Measurements from ENCODE around the gene IL2. TPM values are rescaled to one million over a fixed set of nuclear protein-coding genes. Genes with fewer than 3 reads are reported as not detected.

The IL2 gene
- total RNA-seq, 6 experiments from 2014 or later, result not detected

DNA sequence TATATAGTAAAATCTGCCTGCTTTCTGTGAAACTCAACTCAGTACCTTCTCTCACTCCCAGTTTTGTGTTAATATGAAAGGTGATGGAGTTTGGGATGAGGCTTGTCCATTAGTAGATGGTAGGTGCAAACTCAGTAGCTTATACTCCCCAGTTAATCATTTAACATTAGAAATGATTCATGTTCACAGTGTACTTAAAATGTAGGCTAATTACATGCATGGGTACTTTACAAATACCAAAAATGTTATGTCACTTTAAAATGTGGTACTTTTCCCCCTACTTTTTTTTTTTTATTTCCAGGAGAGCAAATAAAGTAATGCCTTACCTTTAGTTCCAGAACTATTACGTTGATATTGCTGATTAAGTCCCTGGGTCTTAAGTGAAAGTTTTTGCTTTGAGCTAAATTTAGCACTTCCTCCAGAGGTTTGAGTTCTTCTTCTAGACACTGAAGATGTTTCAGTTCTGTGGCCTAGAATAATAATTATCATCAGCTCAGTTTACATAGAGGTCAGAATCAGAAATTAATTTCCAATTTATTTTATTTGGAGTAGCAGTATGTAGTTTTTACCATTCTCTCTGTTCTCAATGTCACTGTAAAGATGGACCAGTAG lies 3.0 kb downstream of the IL2 start:
- TF ChIP-seq POLR2A (IDR thresholded peaks at IDR 0.05), result no peak
- TF ChIP-seq, protein P1, sequence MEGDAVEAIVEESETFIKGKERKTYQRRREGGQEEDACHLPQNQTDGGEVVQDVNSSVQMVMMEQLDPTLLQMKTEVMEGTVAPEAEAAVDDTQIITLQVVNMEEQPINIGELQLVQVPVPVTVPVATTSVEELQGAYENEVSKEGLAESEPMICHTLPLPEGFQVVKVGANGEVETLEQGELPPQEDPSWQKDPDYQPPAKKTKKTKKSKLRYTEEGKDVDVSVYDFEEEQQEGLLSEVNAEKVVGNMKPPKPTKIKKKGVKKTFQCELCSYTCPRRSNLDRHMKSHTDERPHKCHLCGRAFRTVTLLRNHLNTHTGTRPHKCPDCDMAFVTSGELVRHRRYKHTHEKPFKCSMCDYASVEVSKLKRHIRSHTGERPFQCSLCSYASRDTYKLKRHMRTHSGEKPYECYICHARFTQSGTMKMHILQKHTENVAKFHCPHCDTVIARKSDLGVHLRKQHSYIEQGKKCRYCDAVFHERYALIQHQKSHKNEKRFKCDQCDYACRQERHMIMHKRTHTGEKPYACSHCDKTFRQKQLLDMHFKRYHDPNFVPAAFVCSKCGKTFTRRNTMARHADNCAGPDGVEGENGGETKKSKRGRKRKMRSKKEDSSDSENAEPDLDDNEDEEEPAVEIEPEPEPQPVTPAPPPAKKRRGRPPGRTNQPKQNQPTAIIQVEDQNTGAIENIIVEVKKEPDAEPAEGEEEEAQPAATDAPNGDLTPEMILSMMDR (IDR thresholded peaks at IDR 0.05), result no peak
- 20% methylated on average over 1 of the region's 1 CpG for WGBS (ENCODE audit: insufficient coverage, low coverage, low lambda C conversion rate, missing lambda C conversion rate)
- no peaks in the 10 kb centered on the region for H3K4me1 ChIP-seq
- H3K36me3 ChIP-seq, result no peaks in the 10 kb centered on the region
- H3K27me3 ChIP-seq, result no peaks in the 10 kb centered on the region
- intact Hi-C loops (cut with DNase I), result no loop called here
- no peak overlapping the region for H3K27ac ChIP-seq
- no peak overlapping the region for H3K4me3 ChIP-seq
- ATAC-seq (no peak), DNase-seq (no peak)
- no peaks in the 10 kb centered on the region for H3K9me3 ChIP-seq

- Histone ChIP-seq H3K27me3 (no peaks in the 10 kb centered on the region), H3K27ac (no peak overlapping the region), H3K4me1 (no peaks in the 10 kb centered on the region), H3K36me3 (no peaks in the 10 kb centered on the region), H3K9me3 (no peaks in the 10 kb centered on the region), H3K4me3 (no peak overlapping the region)
- TF ChIP-seq POLR2A (IDR thresholded peaks at IDR 0.05), result no peak
- DNase-seq (no peak), ATAC-seq (no peak)
- intact Hi-C loops (cut with DNase I), result no loop called here
Measured at GRCh38 chr4:122450847-122451246, 5.7 kb downstream of the IL2 start.

- WGBS (ENCODE audit: insufficient coverage, low coverage, low lambda C conversion rate, missing lambda C conversion rate), result 50% methylated on average over 3 of the region's 3 CpGs
- Histone ChIP-seq H3K36me3 (no peaks in the 10 kb centered on the region), H3K9me3 (no peaks in the 10 kb centered on the region), H3K4me1 (no peaks in the 10 kb centered on the region), H3K4me3 (no peak overlapping the region), H3K27me3 (no peaks in the 10 kb centered on the region), H3K27ac (no peak overlapping the region)
- no peak for TF ChIP-seq POLR2A (IDR thresholded peaks at IDR 0.05)
- TF ChIP-seq, protein P1 (IDR thresholded peaks at IDR 0.05), result no peak
- intact Hi-C loops (cut with DNase I), result no loop called here
- DNase-seq (no peak), ATAC-seq (no peak)
Measured at GRCh38 chr4:122434285-122434684, 22.2 kb downstream of the IL2 start.

DNA sequence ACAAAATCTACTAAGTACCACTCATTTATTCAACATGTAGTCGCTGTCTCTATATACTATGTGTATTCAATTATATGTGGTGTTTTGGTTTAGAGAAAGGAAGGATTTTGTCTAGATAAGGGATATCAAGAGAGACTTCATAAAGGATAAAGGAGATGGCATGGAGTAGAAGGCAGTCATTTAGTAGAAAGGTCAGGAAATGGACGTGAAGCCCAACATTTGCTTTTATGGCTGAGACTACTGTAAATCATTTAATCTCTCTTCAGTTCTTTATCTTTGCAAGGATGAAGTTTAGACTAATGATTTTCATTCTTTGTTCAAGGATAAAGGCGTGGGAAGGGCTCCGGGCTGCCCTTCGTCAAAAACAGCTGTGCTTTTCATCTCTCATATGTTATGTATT lies 25.2 kb downstream of the IL2 start:
- 34% methylated on average over 5 of the region's 5 CpGs for WGBS (ENCODE audit: insufficient coverage, low coverage, low lambda C conversion rate, missing lambda C conversion rate)
- TF ChIP-seq POLR2A (IDR thresholded peaks at IDR 0.05), result no peak
- TF ChIP-seq, protein P1 (IDR thresholded peaks at IDR 0.05), result no peak
- no peak for DNase-seq
- Histone ChIP-seq H3K36me3 (no peaks in the 10 kb centered on the region), H3K4me1 (no peaks in the 10 kb centered on the region), H3K4me3 (no peak overlapping the region), H3K27ac (no peak overlapping the region), H3K9me3 (no peaks in the 10 kb centered on the region), H3K27me3 (no peaks in the 10 kb centered on the region)
- intact Hi-C loops (cut with DNase I), result no loop called here
- no peak for ATAC-seq

DNA sequence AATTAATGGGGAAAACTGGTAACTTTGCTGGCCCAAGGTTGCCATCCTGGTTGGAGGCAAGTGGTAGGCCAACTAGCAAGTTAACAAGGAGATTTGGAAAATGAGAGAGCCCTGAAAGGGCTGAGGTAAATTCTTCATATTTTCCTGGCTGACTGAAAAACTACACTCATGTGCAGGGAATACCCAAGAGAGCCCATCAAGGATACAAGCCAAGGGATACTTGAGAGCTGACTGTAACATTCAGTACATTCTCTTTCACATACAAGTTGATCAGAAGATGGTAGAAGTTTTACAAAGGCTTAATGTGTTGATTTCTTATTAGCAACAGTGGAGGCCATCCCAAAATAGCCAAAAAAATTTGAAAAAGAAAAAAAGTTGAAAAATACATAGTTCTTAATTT lies 33.3 kb downstream of the IL2 start:
- TF ChIP-seq, protein P1 (IDR thresholded peaks at IDR 0.05), result no peak
- no peak for TF ChIP-seq POLR2A (IDR thresholded peaks at IDR 0.05)
- intact Hi-C loops (cut with DNase I), result no loop called here
- Histone ChIP-seq H3K27me3 (no peaks in the 10 kb centered on the region), H3K27ac (no peak overlapping the region), H3K9me3 (no peaks in the 10 kb centered on the region), H3K4me1 (no peaks in the 10 kb centered on the region), H3K36me3 (no peaks in the 10 kb centered on the region), H3K4me3 (no peak overlapping the region)
- no peak for ATAC-seq
- DNase-seq, result no peak
